HL-60/S4 (cell line): Measurements from ENCODE around the gene HSPA6.
"Not testable (repeated sequence)": the region's sequence is repeated elsewhere in the genome, so short reads cannot be mapped to it uniquely, and the experiment has no call there.

Experiments used
- in situ Hi-C: fragments of 300-500 bp; cut with MboI; formaldehyde crosslinking; loops from 2 replicates; pipeline ENCODE4 v1.14.3; 2022; ENCODE audit warnings: low sequenced_read_pairs

HSPA6 gene

DNA sequence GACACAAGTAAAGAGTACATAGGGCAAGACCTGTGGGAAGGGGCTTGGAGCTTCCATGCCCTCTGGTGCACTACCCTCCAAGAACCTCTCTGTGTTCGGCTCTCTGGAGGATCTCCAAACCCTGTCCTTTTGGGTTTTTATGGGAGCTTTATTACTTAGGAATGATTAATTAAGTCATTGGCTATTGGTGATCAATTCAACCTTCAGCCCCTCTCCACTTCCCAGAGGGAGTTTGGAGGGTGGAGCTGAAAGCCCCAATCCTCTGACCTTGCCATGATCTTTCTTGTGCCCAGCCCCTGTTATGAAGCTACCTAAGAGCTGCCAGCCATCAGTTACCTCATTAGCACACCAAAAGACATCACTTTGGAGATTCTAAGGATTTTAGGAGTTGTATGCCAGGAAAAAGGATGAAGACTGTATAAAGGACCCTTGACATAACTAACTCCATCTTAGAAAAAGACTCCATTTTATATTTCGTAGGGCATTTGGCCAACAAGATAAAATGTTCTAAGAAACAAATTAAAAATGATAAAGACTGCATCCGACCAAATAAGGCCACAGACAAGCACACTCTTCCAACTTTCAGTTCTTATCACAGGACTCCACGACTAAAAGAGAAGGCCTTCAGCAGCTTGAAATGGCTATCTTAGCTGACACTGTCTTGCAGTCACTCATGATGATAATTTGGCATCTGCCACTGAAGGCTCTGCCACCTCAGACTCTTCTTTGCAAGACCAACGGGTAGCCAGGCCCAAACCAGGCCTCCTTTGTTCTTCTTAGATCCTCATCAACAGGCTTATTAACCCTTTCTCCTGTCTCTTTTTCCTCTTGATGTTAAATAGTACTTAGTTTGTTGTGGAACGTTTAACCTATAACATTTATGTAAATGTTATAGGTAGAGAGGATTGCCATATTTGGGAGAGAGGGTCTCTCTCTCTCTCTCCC is 33.4 kb downstream of the HSPA6 start:
- in situ Hi-C loops: not testable (repeated sequence)

DNA sequence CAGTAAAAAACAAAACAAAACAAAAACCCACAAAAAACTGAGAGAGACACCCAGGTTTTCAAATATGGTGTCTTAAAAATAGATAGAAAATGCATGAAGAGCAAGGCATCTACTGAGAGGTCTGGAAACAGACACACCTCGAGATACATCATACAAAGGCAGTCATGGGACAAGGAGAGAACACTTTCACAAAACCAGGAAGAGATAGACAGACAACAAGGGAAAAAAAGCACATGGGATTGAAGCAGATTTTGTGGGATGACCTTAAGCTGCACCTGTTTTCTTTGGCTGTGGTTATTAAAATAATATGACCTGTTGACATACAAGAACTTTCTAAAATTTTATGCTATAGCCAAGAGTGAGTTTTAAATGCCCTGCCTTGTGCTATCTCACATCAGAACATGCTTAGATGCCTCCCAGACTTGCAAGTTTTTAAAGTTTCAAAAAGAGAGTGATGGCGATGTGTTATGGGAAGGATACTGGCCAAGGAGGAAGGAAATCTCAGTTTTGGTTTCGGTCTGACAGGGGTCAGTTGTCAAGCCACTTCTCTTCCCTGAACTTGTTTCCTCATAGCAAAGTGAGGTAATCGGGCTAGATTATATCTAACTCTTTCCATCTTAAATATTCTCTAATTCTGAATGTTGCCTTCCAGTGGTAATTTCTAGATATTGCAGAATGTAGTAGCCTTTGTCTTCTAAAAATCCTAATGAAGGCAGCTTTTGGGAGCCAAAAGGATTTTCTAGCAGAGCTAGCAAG is 36.8 kb downstream of the HSPA6 start:
- in situ Hi-C loops: not testable (repeated sequence)

DNA sequence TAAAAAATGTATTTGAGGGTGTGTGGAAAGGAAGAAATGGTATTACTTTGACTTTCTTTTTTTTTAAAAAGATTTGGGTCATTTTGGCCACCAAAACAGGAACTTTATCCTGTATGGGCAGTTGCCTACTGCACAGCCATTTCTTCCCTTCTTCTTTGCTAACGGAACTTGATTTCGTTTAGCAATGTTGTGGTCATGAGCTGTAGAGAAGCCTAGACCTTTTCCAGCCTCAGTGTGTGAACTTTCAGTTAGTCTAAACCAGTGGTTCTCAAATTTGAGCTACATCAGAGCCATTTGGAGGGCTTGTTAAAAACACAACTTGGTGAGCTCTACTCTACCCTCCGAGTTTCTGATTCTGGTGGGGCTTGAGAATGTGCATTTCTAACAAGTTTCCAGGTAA is 38.1 kb downstream of the HSPA6 start:
- in situ Hi-C loops: not testable (repeated sequence)

GRCh38 chr1:161563522-161563921 is 39.2 kb downstream of the HSPA6 start:
- in situ Hi-C loops: not testable (repeated sequence)

DNA sequence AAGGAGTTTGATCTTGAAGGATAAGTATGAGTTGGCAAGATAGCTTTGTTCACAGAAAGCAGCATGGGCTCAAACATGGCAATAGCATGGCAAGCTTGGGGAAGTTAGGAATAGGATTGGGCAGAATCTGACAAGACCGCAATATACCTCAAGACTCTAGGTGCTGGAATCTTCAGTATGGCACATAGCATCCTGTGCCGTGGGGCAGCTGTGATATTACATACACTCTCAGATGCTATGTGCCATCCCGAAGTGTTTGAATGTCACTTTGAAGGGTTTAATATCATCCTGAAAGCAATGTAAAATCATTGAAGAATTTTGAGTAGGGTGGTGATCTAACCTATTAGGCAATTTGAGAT is 42.2 kb downstream of the HSPA6 start:
- in situ Hi-C loops: not testable (repeated sequence)

DNA sequence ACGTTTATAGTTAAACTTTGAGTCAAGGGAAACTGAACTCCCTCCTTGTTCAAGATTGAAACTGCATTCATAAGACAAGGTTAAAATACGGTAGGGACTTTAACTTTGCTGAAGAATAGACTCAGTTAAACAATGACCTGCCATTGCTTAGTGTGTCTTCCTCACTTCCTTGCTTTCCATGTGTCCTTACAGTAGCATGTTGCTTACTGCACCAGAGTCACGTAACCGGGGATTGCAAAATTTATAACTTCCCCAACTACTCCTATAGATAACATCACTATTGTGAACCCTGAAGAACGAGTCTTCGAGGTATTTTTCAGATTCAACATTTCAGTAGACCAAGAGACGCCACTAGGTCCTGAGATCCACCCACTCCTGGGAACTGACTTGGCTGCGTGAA is 47.4 kb downstream of the HSPA6 start:
- in situ Hi-C loops: not testable (repeated sequence)
